ENCODE measurements around the gene ESRRA. TPM values are rescaled to one million over a fixed set of nuclear protein-coding genes. Genes with fewer than 3 reads are reported as not detected.
"Not testable (repeated sequence)": the region's sequence is repeated elsewhere in the genome, so short reads cannot be mapped to it uniquely, and the experiment has no call there.

The ESRRA gene
- total and polyA plus RNA-seq, 8 donors: 45.5 to 685 (median 87.0) TPM

DNA sequence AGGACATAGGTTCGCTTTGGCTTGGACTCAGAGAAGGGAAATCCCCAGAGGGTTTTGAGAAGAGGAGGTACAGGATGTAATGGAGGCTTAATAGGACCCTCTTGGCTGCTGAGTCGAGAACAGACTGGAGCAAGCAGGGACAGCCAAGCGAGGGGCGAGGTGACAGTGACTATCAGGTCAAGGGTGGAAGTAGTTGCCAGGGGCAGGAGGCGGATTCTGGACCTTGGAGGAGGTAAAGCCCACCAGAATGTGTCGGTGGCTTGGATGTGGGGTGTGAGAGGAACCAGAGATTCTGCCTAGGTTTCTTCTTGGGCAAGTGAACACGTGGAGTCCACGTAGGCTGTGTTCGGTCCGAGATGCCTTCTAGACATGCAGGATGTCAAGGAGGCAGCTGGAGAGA lies 7.6 kb downstream of the ESRRA start:
- Histone ChIP-seq H3K4me1 (peaks cover 7 to 47% (median 28%) of the 10 kb centered on the region in 4 donors), H3K27ac (peak overlapping the region in 4 of 5 donors; percentile 34 to 80 (median 68))

GRCh38 chr11:64313491-64314145 lies 8.3 kb downstream of the ESRRA start:
- TF ChIP-seq POLR2AphosphoS5 (IDR thresholded peaks at IDR 0.05): no peak
- no peak for TF ChIP-seq CTCF (IDR thresholded peaks at IDR 0.05)
- no peak for TF ChIP-seq EP300 (IDR thresholded peaks at IDR 0.05)
- TF ChIP-seq POLR2A (IDR thresholded peaks at IDR 0.05): no peak
- H3K27ac ChIP-seq: peak overlapping the region; percentile 23 to 80 (median 65)
- peak in 1 of 2 donors; percentile 34 for DNase-seq
- intact Hi-C loops (cut with DNase I; ENCODE audit: low total_unique reads): no loop called here
- H3K4me3 ChIP-seq: peak overlapping the region in 1 of 4 donors; percentile 16
- no peaks in the 10 kb centered on the region for H3K9me3 ChIP-seq
- no peaks in the 10 kb centered on the region for H3K27me3 ChIP-seq
- H3K36me3 ChIP-seq: peaks cover 23 to 43% (median 36%) of the 10 kb centered on the region in 4 donors
- peaks cover 8 to 49% (median 31%) of the 10 kb centered on the region in 4 donors for H3K4me1 ChIP-seq
- 66 to 77% (median 74%) methylated on average over 13 to 18 of the region's 18 CpGs for WGBS, 5 donors

More for the DNA sequence above, 7.6 kb downstream of the ESRRA start:
- no peak for DNase-seq
- TF ChIP-seq POLR2A (IDR thresholded peaks at IDR 0.05): no peak
- no peak for TF ChIP-seq EP300 (IDR thresholded peaks at IDR 0.05)
- no peak for TF ChIP-seq POLR2AphosphoS5 (IDR thresholded peaks at IDR 0.05)
- TF ChIP-seq CTCF (IDR thresholded peaks at IDR 0.05): no peak
- H3K36me3 ChIP-seq: peaks cover 23 to 46% (median 36%) of the 10 kb centered on the region in 4 donors
- no peaks in the 10 kb centered on the region for H3K27me3 ChIP-seq
- no peaks in the 10 kb centered on the region for H3K9me3 ChIP-seq
- intact Hi-C loops (cut with DNase I; ENCODE audit: low total_unique reads): no loop called here
- no peak overlapping the region for H3K4me3 ChIP-seq
- 82 to 94% (median 88%) methylated on average over 10 of the region's 10 CpGs for WGBS, 5 donors

- peaks cover 23 to 42% (median 35%) of the 10 kb centered on the region in 4 donors for H3K36me3 ChIP-seq
- WGBS, 5 donors: 70 to 87% (median 80%) methylated on average over 10 to 19 of the region's 19 CpGs
- no peaks in the 10 kb centered on the region for H3K27me3 ChIP-seq
- no peaks in the 10 kb centered on the region for H3K9me3 ChIP-seq
- H3K4me3 ChIP-seq: peak overlapping the region in 1 of 4 donors; percentile 16
- H3K4me1 ChIP-seq: peaks cover 15 to 55% (median 37%) of the 10 kb centered on the region in 4 donors
- intact Hi-C loops (cut with DNase I; ENCODE audit: low total_unique reads): no loop called here
- DNase-seq: no peak
- peak overlapping the region; percentile 23 to 80 (median 65) for H3K27ac ChIP-seq
- TF ChIP-seq POLR2A (IDR thresholded peaks at IDR 0.05): no peak
- no peak for TF ChIP-seq POLR2AphosphoS5 (IDR thresholded peaks at IDR 0.05)
- TF ChIP-seq EP300 (IDR thresholded peaks at IDR 0.05): no peak
- TF ChIP-seq CTCF (IDR thresholded peaks at IDR 0.05): no peak
Observed at GRCh38 chr11:64314146-64314804, 9.0 kb downstream of the ESRRA start.

DNA sequence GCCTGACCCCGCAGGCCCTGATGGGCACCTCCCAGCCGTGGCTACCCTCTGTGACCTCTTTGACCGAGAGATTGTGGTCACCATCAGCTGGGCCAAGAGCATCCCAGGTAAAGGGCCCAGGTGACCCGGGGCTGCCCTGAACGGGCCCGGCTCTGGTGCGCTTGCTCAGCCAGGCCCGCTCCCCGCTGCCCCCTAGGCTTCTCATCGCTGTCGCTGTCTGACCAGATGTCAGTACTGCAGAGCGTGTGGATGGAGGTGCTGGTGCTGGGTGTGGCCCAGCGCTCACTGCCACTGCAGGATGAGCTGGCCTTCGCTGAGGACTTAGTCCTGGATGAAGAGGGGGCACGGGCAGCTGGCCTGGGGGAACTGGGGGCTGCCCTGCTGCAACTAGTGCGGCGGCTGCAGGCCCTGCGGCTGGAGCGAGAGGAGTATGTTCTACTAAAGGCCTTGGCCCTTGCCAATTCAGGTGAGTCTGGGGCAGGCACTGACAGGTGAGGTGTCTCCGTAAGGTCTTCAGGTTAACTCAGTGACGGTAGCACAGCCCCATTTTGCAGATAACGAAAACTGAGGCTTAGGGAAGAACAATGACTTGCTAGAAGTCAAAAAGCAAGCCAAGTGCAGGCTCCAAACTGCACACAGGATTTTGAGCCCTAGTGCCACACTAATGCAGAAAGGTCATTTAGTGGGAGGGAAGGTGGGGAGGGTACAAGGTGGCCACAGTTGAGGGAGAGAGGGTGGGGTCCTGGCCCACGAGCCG lies 9.7 kb downstream of the ESRRA start:
- no peak for TF ChIP-seq POLR2AphosphoS5 (IDR thresholded peaks at IDR 0.05)
- TF ChIP-seq EP300 (IDR thresholded peaks at IDR 0.05): no peak
- TF ChIP-seq CTCF (IDR thresholded peaks at IDR 0.05): no peak
- TF ChIP-seq POLR2A (IDR thresholded peaks at IDR 0.05): no peak
- Histone ChIP-seq H3K9me3 (no peaks in the 10 kb centered on the region), H3K4me1 (peaks cover 20 to 62% (median 44%) of the 10 kb centered on the region in 4 donors), H3K4me3 (no peak overlapping the region), H3K36me3 (peaks cover 23 to 42% (median 35%) of the 10 kb centered on the region in 4 donors), H3K27me3 (no peaks in the 10 kb centered on the region), H3K27ac (peak overlapping the region in 3 of 5 donors; percentile 65 to 80 (median 72))
- 80 to 85% (median 84%) methylated on average over 14 to 24 of the region's 24 CpGs for WGBS, 5 donors
- DNase-seq: no peak
- intact Hi-C loops (cut with DNase I; ENCODE audit: low total_unique reads): no loop called here

GRCh38 chr11:64315667-64316526 lies 10.6 kb downstream of the ESRRA start:
- H3K9me3 ChIP-seq; DNase-seq; H3K27me3 ChIP-seq; intact Hi-C loops (cut with DNase I; ENCODE audit: low total_unique reads): not testable (repeated sequence)
- peak overlapping the region; percentile 10 to 99 (median 95) for H3K27ac ChIP-seq
- H3K4me3 ChIP-seq: peak overlapping the region in 2 of 4 donors; percentile 69 to 81
- peaks cover 23 to 45% (median 40%) of the 10 kb centered on the region in 4 donors for H3K36me3 ChIP-seq
- WGBS, 5 donors: 67 to 78% (median 76%) methylated on average over 16 to 25 of the region's 25 CpGs
- H3K4me1 ChIP-seq: peaks cover 20 to 66% (median 51%) of the 10 kb centered on the region in 4 donors

Measured in stomach (tissue), 9 donors.